ENCODE results near the gene SORCS3. TPM values are rescaled to one million over a fixed set of nuclear protein-coding genes. Genes with fewer than 3 reads are reported as not detected.

SORCS3 gene
- total and polyA plus RNA-seq, 10 of the 15 experiments (the other 5 are each of a cell fraction or from before 2014, with no cell fraction given), result 0.01 to 0.04 (median 0.02) TPM; not detected in 7

GRCh38 chr10:104767745-104768144 is 126.7 kb downstream of the SORCS3 start:
- H4K20me1 ChIP-seq (ENCODE audit: control insufficient read depth, insufficient read depth), result peaks cover 2% of the 10 kb centered on the region; the same call in 1 of the 2 replicates
- peak; percentile 72 for ATAC-seq
- no peak for TF ChIP-seq RBBP5 (conservative IDR thresholded peaks at IDR 0.05)
- no peak for TF ChIP-seq ATF2 (IDR thresholded peaks at IDR 0.05; ENCODE audit: low read length)
- no peak for TF ChIP-seq ZBED1 (IDR thresholded peaks at IDR 0.05; ENCODE audit: borderline replicate concordance)
- peak in 1 of 3 experiments; percentile 43; a peak in 2 of 6 replicates for TF ChIP-seq CTCF (IDR thresholded peaks at IDR 0.05 in 2 of 3, conservative IDR thresholded peaks at IDR 0.05 in 1 of 3; ENCODE audit: control insufficient read depth in 2 of 3, extremely low read depth in 1 of 3, insufficient read depth in 1 of 3, low read depth in 3 of 3, low read length in 3 of 3)
- no peak for TF ChIP-seq JUNB (IDR thresholded peaks at IDR 0.05)
- TF ChIP-seq, protein P1, sequence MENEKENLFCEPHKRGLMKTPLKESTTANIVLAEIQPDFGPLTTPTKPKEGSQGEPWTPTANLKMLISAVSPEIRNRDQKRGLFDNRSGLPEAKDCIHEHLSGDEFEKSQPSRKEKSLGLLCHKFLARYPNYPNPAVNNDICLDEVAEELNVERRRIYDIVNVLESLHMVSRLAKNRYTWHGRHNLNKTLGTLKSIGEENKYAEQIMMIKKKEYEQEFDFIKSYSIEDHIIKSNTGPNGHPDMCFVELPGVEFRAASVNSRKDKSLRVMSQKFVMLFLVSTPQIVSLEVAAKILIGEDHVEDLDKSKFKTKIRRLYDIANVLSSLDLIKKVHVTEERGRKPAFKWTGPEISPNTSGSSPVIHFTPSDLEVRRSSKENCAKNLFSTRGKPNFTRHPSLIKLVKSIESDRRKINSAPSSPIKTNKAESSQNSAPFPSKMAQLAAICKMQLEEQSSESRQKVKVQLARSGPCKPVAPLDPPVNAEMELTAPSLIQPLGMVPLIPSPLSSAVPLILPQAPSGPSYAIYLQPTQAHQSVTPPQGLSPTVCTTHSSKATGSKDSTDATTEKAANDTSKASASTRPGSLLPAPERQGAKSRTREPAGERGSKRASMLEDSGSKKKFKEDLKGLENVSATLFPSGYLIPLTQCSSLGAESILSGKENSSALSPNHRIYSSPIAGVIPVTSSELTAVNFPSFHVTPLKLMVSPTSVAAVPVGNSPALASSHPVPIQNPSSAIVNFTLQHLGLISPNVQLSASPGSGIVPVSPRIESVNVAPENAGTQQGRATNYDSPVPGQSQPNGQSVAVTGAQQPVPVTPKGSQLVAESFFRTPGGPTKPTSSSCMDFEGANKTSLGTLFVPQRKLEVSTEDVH (IDR thresholded peaks at IDR 0.05; ENCODE audit: low read depth, partially characterized antibody), result no peak
- TF ChIP-seq MXI1 (IDR thresholded peaks at IDR 0.05; ENCODE audit: low read depth, low read length), result no peak
- TF ChIP-seq RAD21 (IDR thresholded peaks at IDR 0.05; ENCODE audit: insufficient read depth, low read depth, low read length), result peak; percentile 38
- TF ChIP-seq SIX5 (IDR thresholded peaks at IDR 0.05; ENCODE audit: low read depth, low read length, severe bottlenecking), result no peak
- TF ChIP-seq NR2C2 (IDR thresholded peaks at IDR 0.05; ENCODE audit: borderline replicate concordance, control insufficient read depth, insufficient read length, low read depth), result no peak
- no peak for TF ChIP-seq TAF1 (IDR thresholded peaks at IDR 0.05; ENCODE audit: borderline replicate concordance, low read depth, low read length)
- no peak for TF ChIP-seq CHD4 (IDR thresholded peaks at IDR 0.05)
- no peak for TF ChIP-seq ESRRA (IDR thresholded peaks at IDR 0.05; ENCODE audit: low read length)
- TF ChIP-seq RCOR1 (conservative IDR thresholded peaks at IDR 0.05; ENCODE audit: low read depth, low read length), result no peak
- no peak for TF ChIP-seq BRCA1 (IDR thresholded peaks at IDR 0.05; ENCODE audit: low read depth, low read length)
- TF ChIP-seq SIN3A (IDR thresholded peaks at IDR 0.05; ENCODE audit: low read depth, low read length), result no peak
- TF ChIP-seq SUPT20H (IDR thresholded peaks at IDR 0.05; ENCODE audit: borderline replicate concordance, control insufficient read depth, low read depth, low read length), result no peak
- TF ChIP-seq, protein P2, sequence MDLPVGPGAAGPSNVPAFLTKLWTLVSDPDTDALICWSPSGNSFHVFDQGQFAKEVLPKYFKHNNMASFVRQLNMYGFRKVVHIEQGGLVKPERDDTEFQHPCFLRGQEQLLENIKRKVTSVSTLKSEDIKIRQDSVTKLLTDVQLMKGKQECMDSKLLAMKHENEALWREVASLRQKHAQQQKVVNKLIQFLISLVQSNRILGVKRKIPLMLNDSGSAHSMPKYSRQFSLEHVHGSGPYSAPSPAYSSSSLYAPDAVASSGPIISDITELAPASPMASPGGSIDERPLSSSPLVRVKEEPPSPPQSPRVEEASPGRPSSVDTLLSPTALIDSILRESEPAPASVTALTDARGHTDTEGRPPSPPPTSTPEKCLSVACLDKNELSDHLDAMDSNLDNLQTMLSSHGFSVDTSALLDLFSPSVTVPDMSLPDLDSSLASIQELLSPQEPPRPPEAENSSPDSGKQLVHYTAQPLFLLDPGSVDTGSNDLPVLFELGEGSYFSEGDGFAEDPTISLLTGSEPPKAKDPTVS (IDR thresholded peaks at IDR 0.05; ENCODE audit: low read depth, low read length), result no peak

More at GRCh38 chr10:104767745-104768144, 126.7 kb downstream of the SORCS3 start:
- ChIA-PET RAD21 (ENCODE audit: unreplicated experiment) (interaction anchor here (1.4 kb wide), 1 partner anchor 156 kb away, joined by 4 read pairs; no protein-coding TSS in a partner anchor), SMC1A (ENCODE audit: uncharacterized antibody, unreplicated experiment) (interaction anchor here (1.2 kb wide), 1 partner anchor 13 kb away, joined by 3 read pairs; no protein-coding TSS in a partner anchor), POLR2A (no interaction called here), CTCF (interaction anchor here (0.9 to 1.5 kb wide), 3 partner anchors 13 to 924 kb away, joined by 3 to 12 read pairs (median 3); no protein-coding TSS in a partner anchor)
- Histone ChIP-seq H3K27ac (ENCODE audit: control insufficient read depth, insufficient read depth) (no peak overlapping the region), H3K79me2 (ENCODE audit: control insufficient read depth, insufficient read depth, low read length) (no peaks in the 10 kb centered on the region), H3K4me1 (ENCODE audit: control insufficient read depth, insufficient read depth, low read length) (no peaks in the 10 kb centered on the region), H3K27me3 (replicated peaks in 1 of 2; ENCODE audit: control insufficient read depth in 2 of 2, insufficient read depth in 2 of 2, low read length in 1 of 2) (no peaks in the 10 kb centered on the region), H3K9me3 (replicated peaks; ENCODE audit: control insufficient read depth, insufficient read depth, low read length) (no peaks in the 10 kb centered on the region), H3K9ac (ENCODE audit: control insufficient read depth, insufficient read depth, low read length) (no peak overlapping the region), H3K4me3 (no peak overlapping the region), H3K4me2 (ENCODE audit: control insufficient read depth, insufficient read depth) (no peak overlapping the region), H3K36me3 (ENCODE audit: control insufficient read depth in 2 of 2, insufficient read depth in 2 of 2, low read length in 1 of 2) (no peaks in the 10 kb centered on the region), H2AFZ (ENCODE audit: control insufficient read depth, low read depth, low read length) (no peak overlapping the region)
- WGBS (ENCODE audit: insufficient coverage, insufficient replicate concordance, low lambda C conversion rate, missing lambda C conversion rate), result 0% methylated on average over 1 of the region's 1 CpG
- DNase-seq (ENCODE audit: low read depth, low spot score) (no peak), FAIRE-seq (no peak)
- in situ Hi-C loops (cut with MboI) (no loop called here), intact Hi-C loops (cut with micrococcal nuclease; ENCODE audit: unreplicated experiment) (loop anchor here (2.0 kb wide), 1 partner anchor 157 kb away; no protein-coding TSS in a partner anchor)
- BruUV-seq (replicated peaks), result no TSS peak

All from GM12878 (cell line).